ENCODE measurements around the gene SHOX.

DNA sequence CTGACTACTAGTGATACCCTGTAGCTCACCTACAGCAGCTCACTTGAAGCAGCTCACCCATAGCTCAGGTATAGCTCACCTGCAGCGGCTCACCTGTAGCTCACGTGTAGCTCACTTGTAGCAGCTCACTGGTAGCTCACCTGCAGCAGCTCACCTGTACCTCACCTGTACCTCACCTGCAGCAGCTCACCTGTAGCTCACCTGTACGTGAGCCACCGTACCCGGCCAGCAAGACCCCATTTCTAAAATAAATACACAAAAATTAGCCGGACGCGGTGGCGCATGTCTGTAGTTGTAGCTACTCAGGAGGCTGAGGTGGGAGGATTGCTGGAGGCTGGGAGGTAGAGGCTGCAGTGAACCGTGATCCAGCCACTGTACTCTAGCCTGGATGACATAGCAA lies 30.6 kb downstream of the SHOX start:
- TF ChIP-seq, protein P1, sequence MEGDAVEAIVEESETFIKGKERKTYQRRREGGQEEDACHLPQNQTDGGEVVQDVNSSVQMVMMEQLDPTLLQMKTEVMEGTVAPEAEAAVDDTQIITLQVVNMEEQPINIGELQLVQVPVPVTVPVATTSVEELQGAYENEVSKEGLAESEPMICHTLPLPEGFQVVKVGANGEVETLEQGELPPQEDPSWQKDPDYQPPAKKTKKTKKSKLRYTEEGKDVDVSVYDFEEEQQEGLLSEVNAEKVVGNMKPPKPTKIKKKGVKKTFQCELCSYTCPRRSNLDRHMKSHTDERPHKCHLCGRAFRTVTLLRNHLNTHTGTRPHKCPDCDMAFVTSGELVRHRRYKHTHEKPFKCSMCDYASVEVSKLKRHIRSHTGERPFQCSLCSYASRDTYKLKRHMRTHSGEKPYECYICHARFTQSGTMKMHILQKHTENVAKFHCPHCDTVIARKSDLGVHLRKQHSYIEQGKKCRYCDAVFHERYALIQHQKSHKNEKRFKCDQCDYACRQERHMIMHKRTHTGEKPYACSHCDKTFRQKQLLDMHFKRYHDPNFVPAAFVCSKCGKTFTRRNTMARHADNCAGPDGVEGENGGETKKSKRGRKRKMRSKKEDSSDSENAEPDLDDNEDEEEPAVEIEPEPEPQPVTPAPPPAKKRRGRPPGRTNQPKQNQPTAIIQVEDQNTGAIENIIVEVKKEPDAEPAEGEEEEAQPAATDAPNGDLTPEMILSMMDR (conservative IDR thresholded peaks at IDR 0.05 in 1 of 2, IDR thresholded peaks at IDR 0.05 in 1 of 2; ENCODE audit: extremely low read depth in 1 of 2, insufficient read depth in 1 of 2, low read depth in 1 of 2, low read length in 2 of 2) = no peak
- no peak for TF ChIP-seq EZH2 (IDR thresholded peaks at IDR 0.05; ENCODE audit: borderline replicate concordance, low read length)
